Measurements from ENCODE around the gene EEF1A1. TPM values are rescaled to one million over a fixed set of nuclear protein-coding genes. Genes with fewer than 3 reads are reported as not detected.
A peak's percentile ranks its signal among the peaks of the same experiment; 100 is the strongest.
"Not testable (repeated sequence)": the region's sequence is repeated elsewhere in the genome, so short reads cannot be mapped to it uniquely, and the experiment has no call there.

EEF1A1 gene
- total and polyA plus RNA-seq, 2 of the 8 experiments (the other 6 are each of a cell fraction or from before 2014, with no cell fraction given), result 13,823 to 13,927 TPM

DNA sequence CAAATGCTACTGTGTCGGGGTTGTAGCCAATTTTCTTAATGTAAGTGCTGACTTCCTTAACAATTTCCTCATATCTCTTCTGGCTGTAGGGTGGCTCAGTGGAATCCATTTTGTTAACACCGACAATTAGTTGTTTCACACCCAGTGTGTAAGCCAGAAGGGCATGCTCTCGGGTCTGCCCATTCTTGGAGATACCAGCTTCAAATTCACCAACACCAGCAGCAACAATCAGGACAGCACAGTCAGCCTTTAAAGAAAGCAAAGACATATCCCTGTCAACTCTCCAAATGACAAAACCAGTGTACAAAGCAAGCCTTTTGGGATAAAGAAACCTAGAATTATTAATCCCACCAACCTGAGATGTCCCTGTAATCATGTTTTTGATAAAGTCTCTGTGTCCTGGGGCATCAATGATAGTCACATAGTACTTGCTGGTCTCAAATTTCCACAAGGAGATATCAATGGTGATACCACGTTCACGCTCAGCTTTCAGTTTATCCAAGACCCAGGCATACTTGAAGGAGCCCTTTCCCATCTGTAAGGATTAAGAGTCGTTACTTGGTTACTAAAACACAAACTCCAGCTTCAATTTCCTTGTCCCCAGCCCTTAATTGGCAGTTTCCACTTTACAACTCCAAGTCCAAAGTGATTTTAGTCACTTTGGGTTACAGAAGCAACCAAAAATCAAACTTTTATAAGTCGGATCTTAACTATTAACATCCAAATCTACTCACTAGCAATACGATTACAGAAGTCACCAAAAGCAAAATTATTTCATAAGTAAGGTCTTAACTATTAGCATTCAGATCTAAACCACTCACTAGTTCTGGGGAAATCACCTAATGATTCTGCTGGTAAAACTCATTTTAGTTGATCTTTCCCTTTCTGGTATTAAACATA is 1.6 kb downstream of the EEF1A1 start:
- CTCF ChIA-PET (ENCODE audit: partially characterized antibody), result interaction anchor here (0.6 to 1.2 kb wide), 2 partner anchors 58 to 92 kb away, joined by 3 to 8 read pairs; no protein-coding TSS in a partner anchor
- not testable (repeated sequence) for H3K23ac ChIP-seq (ENCODE audit: insufficient read length); H3K9me3 ChIP-seq (ENCODE audit: insufficient read depth in 2 of 2, low read depth in 1 of 2, low read length in 1 of 2); H3K18ac ChIP-seq (ENCODE audit: extremely low read depth, low read length); H2BK20ac ChIP-seq (ENCODE audit: low read length); H2BK12ac ChIP-seq (ENCODE audit: low read depth, low read length); H4K20me1 ChIP-seq (replicated peaks in 1 of 2; ENCODE audit: control insufficient read depth in 1 of 2, insufficient read depth in 2 of 2, low read length in 2 of 2); H4K8ac ChIP-seq (ENCODE audit: extremely low read depth, insufficient read depth, low read length); H3K27me3 ChIP-seq (replicated peaks in 1 of 4; ENCODE audit: control insufficient read depth in 3 of 4, extremely low read depth in 1 of 4, insufficient read depth in 3 of 4, low read length in 3 of 4); H3K4me1 ChIP-seq (replicated peaks in 1 of 4; ENCODE audit: control insufficient read depth in 3 of 4, insufficient read depth in 4 of 4, low read length in 3 of 4); H4K91ac ChIP-seq (replicated peaks; ENCODE audit: insufficient read length, low read length); H3K14ac ChIP-seq (ENCODE audit: insufficient read length); H2AFZ ChIP-seq (ENCODE audit: low read length); H2BK15ac ChIP-seq (ENCODE audit: low read length); H3K23me2 ChIP-seq (ENCODE audit: low read depth, low read length); H2BK120ac ChIP-seq (replicated peaks; ENCODE audit: low read depth, low read length); H2AK5ac ChIP-seq (ENCODE audit: low read depth, low read length); H3K79me1 ChIP-seq (ENCODE audit: low read depth, low read length); H3K4ac ChIP-seq (replicated peaks; ENCODE audit: insufficient read length, low read depth, low read length); DNase-seq (ENCODE audit: low read depth in 1 of 2, low spot score in 2 of 2); FAIRE-seq
- TF ChIP-seq TAF7 (optimal IDR thresholded peaks at IDR 0.05; ENCODE audit: borderline replicate concordance, low read depth, low read length) (peak; percentile 51), CHD1 (IDR thresholded peaks at IDR 0.05; ENCODE audit: low read depth, low read length) (peak; percentile 77; the same call in 1 of the 2 replicates), POLR2AphosphoS5 (IDR thresholded peaks at IDR 0.05; ENCODE audit: low read depth, low read length) (peak; percentile 62), EGR1 (IDR thresholded peaks at IDR 0.05; ENCODE audit: borderline replicate concordance, low read depth, low read length) (0 out of 2 replicates have a peak, but pooled peaks have one; percentile 1), POLR2A (IDR thresholded peaks at IDR 0.05; ENCODE audit: control extremely low read depth in 1 of 2, low read depth in 2 of 2, low read length in 2 of 2) (peak in 1 of 2 experiments; percentile 85; a peak in 2 of 3 replicates)
- H3K36me3 ChIP-seq (ENCODE audit: control insufficient read depth in 2 of 4, insufficient read depth in 4 of 4, low read length in 3 of 4), result peaks cover 38 to 55% (median 50%) of the 10 kb centered on the region in 4 experiments
- H3K79me2 ChIP-seq (ENCODE audit: control insufficient read depth in 1 of 2, insufficient read depth in 2 of 2, low read length in 2 of 2), result peaks cover 0 to 41% of the 10 kb centered on the region in 2 experiments; a peak in 3 of 4 replicates
- peak overlapping the region; percentile 82 for H3K4me2 ChIP-seq (ENCODE audit: insufficient read depth in 1 of 2, low read depth in 2 of 2, low read length in 2 of 2)
- peak overlapping the region; percentile 25 for H3K56ac ChIP-seq (replicated peaks; ENCODE audit: insufficient read length, low read depth, low read length)
- POLR2A ChIA-PET (ENCODE audit: partially characterized antibody), result interaction anchor here (0.6 to 27.5 kb wide), 34 partner anchors 8 to 220 kb away, joined by 3 to 1482 read pairs (median 7); partner anchors contain the start of genes CGAS, DDX43, MTO1 and SLC17A5
- H4K5ac ChIP-seq (ENCODE audit: insufficient read length, low read depth, low read length), result peak overlapping the region; percentile 19
- peak overlapping the region; percentile 99; the same call in 1 of the 2 replicates for H2BK5ac ChIP-seq (ENCODE audit: low read depth, low read length)
- peak overlapping the region; percentile 87 to 100 (median 98) for H3K9ac ChIP-seq (replicated peaks in 1 of 4; ENCODE audit: extremely low read depth in 1 of 4, low read depth in 3 of 4, low read length in 3 of 4)
- peak overlapping the region; percentile 98 for H3K27ac ChIP-seq (ENCODE audit: low read depth, low read length)
- H3K4me3 ChIP-seq (ENCODE audit: extremely low read depth in 1 of 4, insufficient read depth in 2 of 4, low read depth in 3 of 4, low read length in 4 of 4), result peak overlapping the region; percentile 87 to 100 (median 97)
- WGBS, 2 experiments (ENCODE audit: extremely low coverage in 1 of 2, insufficient coverage in 1 of 2, insufficient read length in 1 of 2, insufficient replicate concordance in 2 of 2, low coverage in 1 of 2, low lambda C conversion rate in 2 of 2, missing lambda C conversion rate in 1 of 2), result 6% methylated on average over 7 of the region's 8 CpGs; no CpG with 5 or more reads in 1 of the 2 experiments
